ENCODE measurements around the gene TFCP2. TPM values are rescaled to one million over a fixed set of nuclear protein-coding genes. Genes with fewer than 3 reads are reported as not detected.

TFCP2 gene
- total and polyA plus RNA-seq, 2 experiments from 2014 or later: 12.2 to 17.0 TPM

GRCh38 chr12:51209259-51209658, 36.3 kb upstream of the TFCP2 start:
- no peaks in the 10 kb centered on the region for H3K27me3 ChIP-seq
- no peaks in the 10 kb centered on the region for H3K9me3 ChIP-seq (ENCODE audit: low read depth)
- TF ChIP-seq CTCF (IDR thresholded peaks at IDR 0.05; ENCODE audit: low read depth, low read length): no peak
- H3K36me3 ChIP-seq: no peaks in the 10 kb centered on the region
- DNase-seq (ENCODE audit: low read depth in 1 of 2, low spot score in 1 of 2): no peak
- no peak overlapping the region for H3K27ac ChIP-seq
- H3K4me1 ChIP-seq (ENCODE audit: low read depth): no peaks in the 10 kb centered on the region
- H3K4me3 ChIP-seq: no peak overlapping the region

GRCh38 chr12:51208016-51208660, 35.2 kb upstream of the TFCP2 start:
- H3K27ac ChIP-seq: no peak overlapping the region
- TF ChIP-seq CTCF (IDR thresholded peaks at IDR 0.05; ENCODE audit: low read depth, low read length): no peak
- no peaks in the 10 kb centered on the region for H3K36me3 ChIP-seq
- H3K4me1 ChIP-seq (ENCODE audit: low read depth): no peaks in the 10 kb centered on the region
- no peaks in the 10 kb centered on the region for H3K27me3 ChIP-seq
- no peaks in the 10 kb centered on the region for H3K9me3 ChIP-seq (ENCODE audit: low read depth)
- H3K4me3 ChIP-seq: no peak overlapping the region
- no peak for DNase-seq (ENCODE audit: low read depth in 1 of 2, low spot score in 1 of 2)

- Histone ChIP-seq H3K9me3 (ENCODE audit: low read depth) (no peaks in the 10 kb centered on the region), H3K27me3 (no peaks in the 10 kb centered on the region), H3K4me3 (no peak overlapping the region), H3K4me1 (ENCODE audit: low read depth) (no peaks in the 10 kb centered on the region), H3K27ac (no peak overlapping the region), H3K36me3 (no peaks in the 10 kb centered on the region)
- DNase-seq (ENCODE audit: low read depth in 1 of 2, low spot score in 1 of 2): no peak
- TF ChIP-seq CTCF (IDR thresholded peaks at IDR 0.05; ENCODE audit: low read depth, low read length): no peak
Measured at GRCh38 chr12:51205350-51205749, 32.4 kb upstream of the TFCP2 start.

DNA sequence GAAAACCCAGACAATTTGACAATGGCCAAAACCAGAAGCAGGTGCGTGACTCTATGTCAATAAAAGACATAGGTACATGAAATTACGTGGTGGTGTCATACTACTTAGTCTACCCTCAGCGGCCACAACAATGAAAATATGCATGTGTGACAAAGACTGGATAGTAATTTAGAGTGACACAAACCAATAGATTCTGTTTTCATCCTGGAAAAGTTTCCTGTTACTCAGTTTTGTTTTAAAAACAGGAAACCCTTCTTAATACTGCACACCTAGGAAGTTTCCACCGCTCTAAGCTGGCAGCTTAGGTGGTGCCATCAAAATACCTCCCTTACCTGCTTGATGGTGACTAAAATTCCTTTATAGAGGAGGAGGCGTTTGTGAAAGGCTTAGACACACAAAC, 29.8 kb upstream of the TFCP2 start:
- no peak for DNase-seq (ENCODE audit: low read depth in 1 of 2, low spot score in 1 of 2)
- H3K9me3 ChIP-seq (ENCODE audit: low read depth): no peaks in the 10 kb centered on the region
- no peaks in the 10 kb centered on the region for H3K4me1 ChIP-seq (ENCODE audit: low read depth)
- TF ChIP-seq CTCF (IDR thresholded peaks at IDR 0.05; ENCODE audit: low read depth, low read length): no peak
- no peaks in the 10 kb centered on the region for H3K27me3 ChIP-seq
- no peak overlapping the region for H3K27ac ChIP-seq
- no peaks in the 10 kb centered on the region for H3K36me3 ChIP-seq
- no peak overlapping the region for H3K4me3 ChIP-seq

DNA sequence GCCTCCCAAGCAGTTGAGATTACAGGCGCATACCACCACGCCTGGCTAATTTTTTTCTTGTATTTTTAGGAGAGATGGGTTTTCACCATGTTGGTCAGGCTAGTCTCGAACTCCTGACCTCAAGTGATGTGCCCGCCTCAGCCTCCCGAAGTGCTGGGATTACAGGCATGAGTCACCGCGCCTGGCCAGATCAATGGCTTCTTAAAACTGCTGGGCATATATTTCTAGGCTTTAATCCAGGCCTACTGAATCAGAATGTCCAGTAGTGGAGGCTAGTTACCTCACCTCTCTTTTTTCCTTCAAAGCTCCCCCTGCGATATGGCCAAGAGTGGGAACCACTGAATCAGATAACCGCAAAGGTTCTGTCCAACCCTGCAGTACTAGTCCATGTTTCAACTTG, 27.9 kb upstream of the TFCP2 start:
- Histone ChIP-seq H3K9me3 (ENCODE audit: low read depth) (no peaks in the 10 kb centered on the region), H3K4me3 (no peak overlapping the region), H3K4me1 (ENCODE audit: low read depth) (no peaks in the 10 kb centered on the region), H3K27ac (no peak overlapping the region), H3K36me3 (no peaks in the 10 kb centered on the region), H3K27me3 (no peaks in the 10 kb centered on the region)
- no peak for DNase-seq (ENCODE audit: low read depth in 1 of 2, low spot score in 1 of 2)
- TF ChIP-seq CTCF (IDR thresholded peaks at IDR 0.05; ENCODE audit: low read depth, low read length): no peak
